GM21360 (cell line): ENCODE results near the gene SLC66A2.

ENCODE experiments used
- ATAC-seq: cut with Tn5 transposase; IDR thresholded peaks from one replicate; pipeline ENCODE4 v1.9.1; 2021; ENCODE audit warnings: mild to moderate bottlenecking, moderate library complexity; ENCODE audit not compliant: unreplicated experiment

The SLC66A2 gene

DNA sequence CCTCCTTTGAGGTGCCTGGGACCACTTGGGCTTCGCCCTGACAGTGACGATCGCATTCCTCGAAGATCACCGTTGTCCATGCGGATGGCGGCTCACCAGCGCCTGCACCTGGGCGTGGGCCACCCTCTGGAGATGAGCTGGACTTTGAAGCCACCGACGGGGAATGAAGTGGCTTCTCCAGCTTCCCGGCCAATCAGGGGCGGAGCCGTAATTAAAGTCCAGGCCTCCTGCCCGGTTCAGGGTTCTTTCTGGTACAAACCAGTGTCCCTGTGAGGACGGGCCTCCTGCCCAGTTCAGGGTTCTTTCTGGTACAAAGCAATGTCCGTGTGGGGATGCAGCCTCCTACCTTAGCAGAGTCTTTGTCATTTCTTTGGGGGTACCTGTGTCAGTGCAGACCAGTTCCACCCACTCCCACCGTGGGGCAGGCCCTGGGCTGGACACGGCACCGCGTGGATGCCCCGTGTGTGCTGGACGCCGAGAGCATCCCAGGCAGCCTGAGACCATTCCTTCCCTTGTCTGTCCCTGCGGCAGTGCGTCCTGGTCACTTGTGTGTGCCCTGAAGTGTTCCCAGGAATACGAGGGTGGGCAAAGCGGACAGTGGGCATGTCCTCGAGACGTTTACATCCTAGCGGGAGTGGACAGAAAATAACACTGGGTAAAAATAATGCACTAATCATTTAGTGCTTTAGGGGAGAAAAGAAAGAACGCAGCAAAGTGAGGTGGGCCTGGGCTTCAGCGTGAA is 98.7 kb downstream of the SLC66A2 start:
- ATAC-seq: no peak
